HL-60 (cell line): ENCODE measurements around the gene ZFYVE28.

Experiments
- DNase-seq, 2 experiments: peaks; one replicate each; pipeline ENCODE4 v3.0.0-alpha.2; 2010 to 2020; ENCODE audit warnings: low read depth in 1 of 2, low spot score in 1 of 2
- H3K27ac ChIP-seq: fragments of 250-450 bp; sonication (Bioruptor Pico); replicated peaks from 2 replicates; pipeline ENCODE4 v1.5.1; 2020; ENCODE audit warnings: mild to moderate bottlenecking, moderate library complexity
- H3K27me3 ChIP-seq: fragments of 250-450 bp; sonication (Bioruptor Pico); 2 replicates; pipeline ENCODE4 v1.5.1; 2021; ENCODE audit warnings: mild to moderate bottlenecking, moderate library complexity; ENCODE audit not compliant: insufficient read depth, poor library complexity, severe bottlenecking
- H3K4me3 ChIP-seq: replicated peaks from 2 replicates; pipeline ENCODE4 v1.5.1; 2011; ENCODE audit warnings: mild to moderate bottlenecking, control low read depth, low read length; ENCODE audit not compliant: insufficient read depth
- CTCF ChIP-seq: IDR thresholded peaks from one replicate; pipeline ENCODE4 v1.5.1; 2011; ENCODE audit warnings: low read length, control low read depth, inconsistent platforms; ENCODE audit not compliant: insufficient read depth
- GABPA ChIP-seq: IDR thresholded peaks from 2 replicates; pipeline ENCODE4 v1.6.1; 2012; ENCODE audit warnings: low read depth
- POLR2AphosphoS5 ChIP-seq: IDR thresholded peaks from 2 replicates; pipeline ENCODE4 v1.6.1; 2012; ENCODE audit warnings: low read depth
- REST ChIP-seq: IDR thresholded peaks from 2 replicates; pipeline ENCODE4 v1.6.1; 2012; ENCODE audit warnings: low read depth; ENCODE audit not compliant: insufficient replicate concordance
- SPI1 ChIP-seq: IDR thresholded peaks from 2 replicates; pipeline ENCODE4 v1.6.1; 2012; ENCODE audit warnings: low read depth, mild to moderate bottlenecking, borderline replicate concordance

The ZFYVE28 gene

GRCh38 chr4:2343476-2343875 lies 75.0 kb downstream of the ZFYVE28 start:
- Histone ChIP-seq H3K27ac (no peak overlapping the region), H3K4me3 (no peak overlapping the region), H3K27me3 (no peaks in the 10 kb centered on the region)
- TF ChIP-seq CTCF = no peak
- TF ChIP-seq POLR2AphosphoS5 = no peak
- no peak for TF ChIP-seq REST
- no peak for TF ChIP-seq SPI1
- TF ChIP-seq GABPA = no peak
- DNase-seq = no peak

GRCh38 chr4:2341911-2342652 lies 76.4 kb downstream of the ZFYVE28 start:
- Histone ChIP-seq H3K27me3 (no peaks in the 10 kb centered on the region), H3K4me3 (no peak overlapping the region), H3K27ac (no peak overlapping the region)
- no peak for TF ChIP-seq GABPA
- no peak for TF ChIP-seq POLR2AphosphoS5
- no peak for TF ChIP-seq SPI1
- no peak for TF ChIP-seq REST
- TF ChIP-seq CTCF = no peak
- no peak for DNase-seq

- DNase-seq = no peak
- H3K4me3 ChIP-seq = no peak overlapping the region
- no peak overlapping the region for H3K27ac ChIP-seq
These were observed 77.1 kb downstream of the ZFYVE28 start for GRCh38 chr4:2341261-2341841.

More at GRCh38 chr4:2341261-2341841, 77.1 kb downstream of the ZFYVE28 start:
- TF ChIP-seq POLR2AphosphoS5 (no peak), CTCF (no peak), REST (no peak), GABPA (no peak), SPI1 (no peak)
- H3K27me3 ChIP-seq = peaks cover 1% of the 10 kb centered on the region
